CD4-positive, CD25-positive, alpha-beta regulatory T cell (primary cell): ENCODE measurements around the gene PROS1. TPM values are rescaled to one million over a fixed set of nuclear protein-coding genes. Genes with fewer than 3 reads are reported as not detected.
A peak's percentile ranks its signal among the peaks of the same experiment; 100 is the strongest.
"Not testable (repeated sequence)": the region's sequence is repeated elsewhere in the genome, so short reads cannot be mapped to it uniquely, and the experiment has no call there.

Source experiments
- ATAC-seq, 2 donors: fragments of 150-1000 bp; cut with Tn5 transposase; one replicate each; pipeline ENCODE4 v1.10.0; 2021; ENCODE audit warnings: low read depth in 2 of 2, moderate number of reproducible peaks in 2 of 2, moderate library complexity in 1 of 2
- DNase-seq, 3 donors: peaks; one replicate each; pipeline versions ENCODE4 v3.0.0 to v3.0.0-alpha.2; 2012 to 2022; ENCODE audit warnings: mixed read lengths in 1 of 3
- H3K27ac ChIP-seq: one replicate; pipeline ENCODE4 v1.7.0; 2013; ENCODE audit warnings: mild to moderate bottlenecking, low read length; ENCODE audit not compliant: insufficient read depth, poor library complexity, severe bottlenecking
- H3K27me3 ChIP-seq: one replicate; pipeline ENCODE4 v1.7.0; 2013; ENCODE audit warnings: low read length; ENCODE audit not compliant: control insufficient read depth, insufficient read depth
- H3K36me3 ChIP-seq: one replicate; pipeline ENCODE4 v1.7.0; 2013; ENCODE audit warnings: mild to moderate bottlenecking, low read length, moderate library complexity; ENCODE audit not compliant: control insufficient read depth, insufficient read depth
- H3K4me1 ChIP-seq: 2 replicates; pipeline ENCODE4 v1.7.0; 2013; ENCODE audit warnings: mild to moderate bottlenecking, low read length; ENCODE audit not compliant: insufficient read depth, control insufficient read depth, poor library complexity, severe bottlenecking
- H3K4me3 ChIP-seq: one replicate; pipeline ENCODE4 v1.7.0; 2013; ENCODE audit warnings: low read depth, mild to moderate bottlenecking, low read length, moderate library complexity
- H3K9me3 ChIP-seq, 2 experiments: 1 replicate in 1 of 2; 2 replicates in 1 of 2; pipeline ENCODE4 v1.7.0; 2013; ENCODE audit warnings: low read length in 2 of 2, mild to moderate bottlenecking in 1 of 2, moderate library complexity in 1 of 2; ENCODE audit not compliant: control insufficient read depth in 2 of 2
- H3K27ac Mint-ChIP-seq, 3 donors: one replicate each; pipeline ENCODE4 v1.8.0; 2020 to 2022; ENCODE audit warnings: mild to moderate bottlenecking in 3 of 3, mixed read lengths in 3 of 3, moderate library complexity in 2 of 3
- H3K27me3 Mint-ChIP-seq: one replicate; pipeline ENCODE4 v1.8.0; 2022; ENCODE audit warnings: mild to moderate bottlenecking, mixed read lengths
- H3K36me3 Mint-ChIP-seq: one replicate; pipeline ENCODE4 v1.8.0; 2020; ENCODE audit warnings: mixed read lengths
- H3K4me1 Mint-ChIP-seq, 4 donors: one replicate each; pipeline ENCODE4 v1.8.0; 2020 to 2022; ENCODE audit warnings: mixed read lengths in 4 of 4, mild to moderate bottlenecking in 1 of 4
- H3K4me3 Mint-ChIP-seq, 4 donors: one replicate each; pipeline ENCODE4 v1.8.0; 2020 to 2022; ENCODE audit warnings: mild to moderate bottlenecking in 4 of 4, mixed read lengths in 4 of 4, moderate library complexity in 3 of 4
- H3K9me3 Mint-ChIP-seq, 7 donors: one replicate each; pipeline ENCODE4 v1.8.0; 2020 to 2022; ENCODE audit warnings: mixed read lengths in 7 of 7, mild to moderate bottlenecking in 3 of 7, moderate library complexity in 2 of 7
- polyA plus RNA-seq, 4 donors: library from polyadenylated mRNA; unstranded; fragments of 300-500 nt; fragmentation: Illumina TruSeq; gene quantifications; one replicate each; pipeline ENCODE4 v1.2.3, GENCODE V29; 2021
- total RNA-seq: library from RNA; stranded (reverse); gene quantifications from one replicate; pipeline ENCODE4 v1.2.3, GENCODE V29; 2022

The PROS1 gene
- total and polyA plus RNA-seq, 5 donors from 2014 or later: 0.81 TPM; not detected in 4

- no peaks in the 10 kb centered on the region for H3K36me3 Mint-ChIP-seq
- no peak overlapping the region for H3K27ac Mint-ChIP-seq
- no peaks in the 10 kb centered on the region for H3K4me1 Mint-ChIP-seq
- Histone ChIP-seq H3K36me3 (no peaks in the 10 kb centered on the region), H3K4me3 (no peak overlapping the region), H3K27ac (no peak overlapping the region), H3K27me3 (no peaks in the 10 kb centered on the region), H3K4me1 (no peaks in the 10 kb centered on the region), H3K9me3 (no peaks in the 10 kb centered on the region)
- peaks cover 0 to 6% (median 3%) of the 10 kb centered on the region in 7 donors for H3K9me3 Mint-ChIP-seq
- no peaks in the 10 kb centered on the region for H3K27me3 Mint-ChIP-seq
- ATAC-seq: no peak
- no peak for DNase-seq
- H3K4me3 Mint-ChIP-seq: no peak overlapping the region
These were observed 106.3 kb downstream of the PROS1 start for GRCh38 chr3:93867425-93867824.

GRCh38 chr3:93861017-93861416 lies 112.7 kb downstream of the PROS1 start:
- Mint-ChIP-seq H3K36me3 (no peaks in the 10 kb centered on the region), H3K27ac (no peak overlapping the region), H3K4me1 (no peaks in the 10 kb centered on the region), H3K27me3 (no peaks in the 10 kb centered on the region), H3K4me3 (no peak overlapping the region), H3K9me3 (peaks cover 0 to 6% (median 0%) of the 10 kb centered on the region in 7 donors)
- Histone ChIP-seq H3K27ac (no peak overlapping the region), H3K4me3 (no peak overlapping the region), H3K36me3 (no peaks in the 10 kb centered on the region), H3K4me1 (no peaks in the 10 kb centered on the region), H3K9me3 (no peaks in the 10 kb centered on the region), H3K27me3 (no peaks in the 10 kb centered on the region)
- DNase-seq (no peak), ATAC-seq (no peak)

DNA sequence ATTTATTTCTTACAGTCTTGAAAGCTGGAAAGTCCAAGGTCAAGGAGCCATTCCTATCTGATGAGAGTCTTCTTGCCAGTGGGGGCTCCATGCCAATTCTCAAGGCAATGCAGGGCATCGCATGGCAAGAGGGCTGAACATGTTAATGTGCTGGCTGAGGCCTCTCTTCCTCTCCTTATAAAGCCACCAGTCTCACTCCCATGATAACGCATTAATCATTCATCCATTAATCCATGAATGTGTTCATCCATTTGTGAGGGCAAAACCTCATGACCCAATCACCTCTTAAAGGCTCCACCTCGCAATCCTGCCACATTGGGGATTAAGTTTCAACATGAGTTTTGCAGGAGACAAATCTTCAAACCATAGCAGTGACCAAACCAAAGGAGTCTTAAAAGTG lies 118.3 kb downstream of the PROS1 start:
- DNase-seq (no peak), ATAC-seq (no peak)
- no peaks in the 10 kb centered on the region for H3K4me1 ChIP-seq
- no peak overlapping the region for H3K27ac ChIP-seq
- no peaks in the 10 kb centered on the region for H3K36me3 ChIP-seq
- H3K27me3 Mint-ChIP-seq: no peaks in the 10 kb centered on the region
- no peaks in the 10 kb centered on the region for H3K4me1 Mint-ChIP-seq
- H3K4me3 ChIP-seq: no peak overlapping the region
- no peaks in the 10 kb centered on the region for H3K36me3 Mint-ChIP-seq
- H3K4me3 Mint-ChIP-seq: no peak overlapping the region
- no peaks in the 10 kb centered on the region for H3K27me3 ChIP-seq
- H3K9me3 Mint-ChIP-seq: peaks cover 0 to 6% (median 2%) of the 10 kb centered on the region in 7 donors
- H3K9me3 ChIP-seq: no peaks in the 10 kb centered on the region
- peak overlapping the region in 1 of 3 donors; percentile 20 for H3K27ac Mint-ChIP-seq

DNA sequence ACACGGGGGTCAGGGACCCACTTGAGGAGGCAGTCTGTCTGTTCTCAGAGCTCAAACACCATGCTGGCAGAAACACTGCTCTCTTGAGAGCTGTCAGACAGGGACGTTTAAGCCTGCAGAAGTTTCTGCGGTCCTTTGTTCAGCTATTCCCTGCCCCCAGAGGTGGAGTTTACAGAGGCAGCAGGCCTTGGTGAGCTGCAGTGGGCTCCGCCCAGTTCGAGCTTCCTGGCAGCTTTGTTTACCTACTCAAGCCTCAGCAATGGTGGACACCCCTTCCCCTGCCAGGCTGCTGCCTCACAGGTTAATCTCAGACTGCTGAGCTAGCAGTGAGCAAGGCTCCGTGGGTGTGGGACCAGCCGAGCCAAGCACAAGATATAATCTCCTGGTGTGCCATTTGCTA lies 121.5 kb downstream of the PROS1 start:
- not testable (repeated sequence) for H3K27ac ChIP-seq, H3K27me3 Mint-ChIP-seq, H3K36me3 Mint-ChIP-seq, H3K9me3 Mint-ChIP-seq, H3K4me1 ChIP-seq, H3K36me3 ChIP-seq, H3K27ac Mint-ChIP-seq, DNase-seq, H3K4me3 Mint-ChIP-seq, H3K4me1 Mint-ChIP-seq, ATAC-seq, H3K27me3 ChIP-seq, H3K9me3 ChIP-seq, H3K4me3 ChIP-seq

DNA sequence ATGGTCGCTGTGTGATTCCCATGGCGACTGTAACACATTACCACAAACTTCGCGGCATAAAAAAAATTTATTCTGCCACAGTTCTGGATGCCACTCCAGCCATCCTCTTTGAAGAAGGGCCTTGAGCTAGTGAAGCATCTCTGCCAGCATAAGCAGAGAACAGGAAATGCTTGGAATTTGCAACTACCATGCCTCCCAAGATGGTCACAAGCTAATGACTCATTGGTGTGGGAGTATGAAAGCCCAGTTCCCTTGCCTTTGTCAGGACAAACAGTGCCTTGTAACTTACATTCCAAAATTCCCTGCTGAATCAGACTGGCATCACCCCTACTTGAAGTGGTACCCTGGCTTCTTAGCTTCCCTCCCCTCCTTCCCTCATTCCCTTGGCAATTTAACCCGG lies 129.7 kb downstream of the PROS1 start:
- Histone ChIP-seq H3K27me3 (no peaks in the 10 kb centered on the region), H3K9me3 (no peaks in the 10 kb centered on the region), H3K27ac (no peak overlapping the region), H3K4me3 (no peak overlapping the region), H3K36me3 (no peaks in the 10 kb centered on the region), H3K4me1 (no peaks in the 10 kb centered on the region)
- H3K4me1 Mint-ChIP-seq: peaks cover 0 to 7% (median 2%) of the 10 kb centered on the region in 4 donors
- ATAC-seq (no peak), DNase-seq (no peak)
- H3K27me3 Mint-ChIP-seq: peaks cover 6% of the 10 kb centered on the region
- H3K36me3 Mint-ChIP-seq: no peaks in the 10 kb centered on the region
- H3K9me3 Mint-ChIP-seq: peaks cover 0 to 5% (median 0%) of the 10 kb centered on the region in 7 donors
- H3K4me3 Mint-ChIP-seq: no peak overlapping the region
- no peak overlapping the region for H3K27ac Mint-ChIP-seq

DNA sequence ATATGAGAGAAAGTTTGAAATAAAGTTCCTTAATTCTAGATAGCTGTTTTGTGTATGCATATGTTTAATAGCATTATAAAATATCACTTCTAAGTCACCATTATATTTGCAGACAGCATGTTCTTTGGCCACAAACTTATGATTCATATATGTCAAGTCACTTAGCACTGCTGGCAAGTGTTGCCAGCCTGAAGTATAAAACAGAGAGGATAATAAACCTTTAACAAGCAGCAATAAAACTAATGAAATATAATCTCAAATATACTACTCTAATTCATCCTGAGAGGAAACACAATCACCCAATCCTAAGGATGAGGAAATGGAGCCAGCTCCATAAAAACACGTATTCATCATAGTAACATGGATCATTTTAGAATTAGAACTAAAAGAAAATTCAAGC lies 134.5 kb downstream of the PROS1 start:
- ATAC-seq, DNase-seq: not testable (repeated sequence)

More for the DNA sequence above, 134.5 kb downstream of the PROS1 start:
- H3K36me3 Mint-ChIP-seq, H3K36me3 ChIP-seq, H3K27me3 ChIP-seq, H3K27ac ChIP-seq, H3K4me3 ChIP-seq, H3K9me3 Mint-ChIP-seq, H3K4me1 Mint-ChIP-seq, H3K9me3 ChIP-seq, H3K4me1 ChIP-seq, H3K27ac Mint-ChIP-seq, H3K4me3 Mint-ChIP-seq: not testable (repeated sequence)
- H3K27me3 Mint-ChIP-seq: peaks cover 11% of the 10 kb centered on the region

Other genes with a start within 250 kb of the PROS1 start
- 5.6 TPM for gene ARL13B, start 6.3 kb upstream of the PROS1 start, total RNA-seq
- gene ARL13B, start 6.3 kb upstream of the PROS1 start, polyA plus RNA-seq: 1 to 10 TPM; 5.8 to 7.5 (median 6.4) TPM
- not detected for gene STX19, start 54.7 kb upstream of the PROS1 start, total RNA-seq
- under 1 TPM in 1 of 4 donors, not detected in 3; 0.95 TPM for gene STX19, start 54.7 kb upstream of the PROS1 start, polyA plus RNA-seq
- 2.9 TPM for gene DHFR2, start 89.0 kb upstream of the PROS1 start, total RNA-seq
- gene DHFR2, start 89.0 kb upstream of the PROS1 start, polyA plus RNA-seq: 1 to 10 TPM; 4.2 to 6.7 (median 4.9) TPM
- gene NSUN3, start 89.2 kb upstream of the PROS1 start, total RNA-seq: 26.2 TPM
- gene NSUN3, start 89.2 kb upstream of the PROS1 start, polyA plus RNA-seq: 10 to 100 TPM in 3 of 4 donors, 1 to 10 TPM in 1; 9.8 to 12.3 (median 11.3) TPM